K562 treated with DMSO at 1 percent for 4 hours (cell line): ENCODE measurements around the gene NR2C1. TPM values are rescaled to one million over a fixed set of nuclear protein-coding genes. Genes with fewer than 3 reads are reported as not detected.

ENCODE experiments used
- total RNA-seq: library from RNA; unstranded; fragments of 300-600 nt; gene quantifications from 2 replicates; pipeline ENCODE4 v1.2.3, GENCODE V29; 2022; ENCODE audit not compliant: insufficient read depth

NR2C1 gene
- total RNA-seq = 11.5 and 11.9 TPM in 2 replicates

GRCh38 chr12:95072900-95073697 is at the start of gene NR2C1:
Gene NR2C1 (minus strand): TSS chr12:95073618. CDS start chr12:95067384, 6,234 bp downstream.

DNA sequence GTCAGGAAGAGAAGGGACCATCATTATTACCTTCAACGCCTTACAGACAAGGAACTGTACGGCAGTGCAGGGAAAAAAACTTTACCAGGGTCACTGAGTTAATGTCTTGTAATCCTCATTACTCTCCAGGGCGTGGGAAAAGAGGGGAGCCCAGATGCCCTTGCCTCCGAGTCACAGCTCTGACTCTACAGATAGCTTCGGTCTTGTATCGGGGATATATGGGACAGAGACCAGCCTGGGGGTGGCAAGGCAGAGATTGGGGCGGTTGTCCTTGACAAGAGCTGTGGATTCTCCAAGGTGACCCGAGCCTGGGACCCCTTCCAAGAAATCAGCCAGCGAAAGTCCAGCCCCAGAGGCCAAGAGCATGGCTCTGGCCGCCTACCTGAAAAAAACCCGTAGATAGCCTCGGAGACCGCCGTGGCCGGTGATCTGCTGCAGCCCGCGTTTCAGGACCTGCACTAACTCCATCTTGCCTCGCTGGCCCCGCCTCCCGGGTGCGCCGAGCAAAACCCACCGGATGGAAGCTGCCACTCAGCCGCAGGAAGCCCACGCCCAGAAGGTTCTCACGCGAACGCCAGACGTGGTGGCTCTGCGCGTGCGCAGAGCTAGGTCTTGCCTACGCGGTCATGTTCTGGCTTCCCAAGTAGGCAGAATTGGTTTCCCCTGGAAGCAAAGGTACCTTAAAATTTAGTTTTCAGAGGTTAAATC is 70.1 kb downstream of the NR2C1 start, which contains the start of gene NDUFA12:
NDUFA12 (minus strand) TSS at position 485 of the 708 bp plus-strand sequence; CDS start at position 468, 17 bp downstream.

Other genes with a start within 250 kb of the NR2C1 start
- gene NDUFA12, start 69.9 kb downstream of the NR2C1 start, total RNA-seq = 127 and 161 TPM in 2 replicates
- 1.8 and 3.4 TPM in 2 replicates for gene FGD6, start 143.8 kb upstream of the NR2C1 start, total RNA-seq
- 15.0 and 31.8 TPM in 2 replicates for gene VEZT, start 144.2 kb upstream of the NR2C1 start, total RNA-seq